ENCODE measurements around the gene VENTX.
"Not testable (repeated sequence)": the region's sequence is repeated elsewhere in the genome, so short reads cannot be mapped to it uniquely, and the experiment has no call there.

VENTX gene

GRCh38 chr10:133221756-133222155 lies 15.9 kb upstream of the VENTX start:
- not testable (repeated sequence) for H3K4me1 ChIP-seq (ENCODE audit: control insufficient read depth, insufficient read depth, low read length); H3K9ac ChIP-seq (ENCODE audit: low read depth, low read length); H3K36me3 ChIP-seq (ENCODE audit: insufficient read depth, low read length); H3K4me3 ChIP-seq (ENCODE audit: low read length); H3K4me2 ChIP-seq (ENCODE audit: low read length); H3K9me3 ChIP-seq (replicated peaks; ENCODE audit: low read length)
- peaks cover 41% of the 10 kb centered on the region for H3K27me3 ChIP-seq (ENCODE audit: control insufficient read depth, insufficient read depth, low read length)

GRCh38 chr10:133224076-133224475 lies 13.6 kb upstream of the VENTX start:
- H3K36me3 ChIP-seq (ENCODE audit: insufficient read depth, low read length), result no peaks in the 10 kb centered on the region
- no peak overlapping the region for H3K4me2 ChIP-seq (ENCODE audit: low read length)
- no peak overlapping the region for H3K9ac ChIP-seq (ENCODE audit: low read depth, low read length)
- no peaks in the 10 kb centered on the region for H3K4me1 ChIP-seq (ENCODE audit: control insufficient read depth, insufficient read depth, low read length)
- no peak overlapping the region for H3K4me3 ChIP-seq (ENCODE audit: low read length)
- H3K27me3 ChIP-seq (ENCODE audit: control insufficient read depth, insufficient read depth, low read length), result peaks cover 52% of the 10 kb centered on the region
- H3K9me3 ChIP-seq (replicated peaks; ENCODE audit: low read length), result no peaks in the 10 kb centered on the region

GRCh38 chr10:133224756-133225372 lies 12.8 kb upstream of the VENTX start:
- Histone ChIP-seq H3K4me1 (ENCODE audit: control insufficient read depth, insufficient read depth, low read length) (no peaks in the 10 kb centered on the region), H3K4me2 (ENCODE audit: low read length) (no peak overlapping the region), H3K36me3 (ENCODE audit: insufficient read depth, low read length) (no peaks in the 10 kb centered on the region), H3K9me3 (replicated peaks; ENCODE audit: low read length) (no peaks in the 10 kb centered on the region), H3K9ac (ENCODE audit: low read depth, low read length) (no peak overlapping the region), H3K4me3 (ENCODE audit: low read length) (no peak overlapping the region), H3K27me3 (ENCODE audit: control insufficient read depth, insufficient read depth, low read length) (peaks cover 51% of the 10 kb centered on the region)

- Histone ChIP-seq H3K27me3 (ENCODE audit: control insufficient read depth, insufficient read depth, low read length) (peaks cover 50% of the 10 kb centered on the region), H3K4me3 (ENCODE audit: low read length) (no peak overlapping the region), H3K4me1 (ENCODE audit: control insufficient read depth, insufficient read depth, low read length) (no peaks in the 10 kb centered on the region), H3K36me3 (ENCODE audit: insufficient read depth, low read length) (no peaks in the 10 kb centered on the region), H3K9ac (ENCODE audit: low read depth, low read length) (no peak overlapping the region), H3K9me3 (replicated peaks; ENCODE audit: low read length) (no peaks in the 10 kb centered on the region), H3K4me2 (ENCODE audit: low read length) (peak overlapping the region; percentile 41)
Observed at GRCh38 chr10:133225707-133226191, 11.9 kb upstream of the VENTX start.

- Histone ChIP-seq H3K4me3 (ENCODE audit: low read length) (no peak overlapping the region), H3K4me2 (ENCODE audit: low read length) (peak overlapping the region; percentile 41), H3K36me3 (ENCODE audit: insufficient read depth, low read length) (no peaks in the 10 kb centered on the region), H3K9ac (ENCODE audit: low read depth, low read length) (no peak overlapping the region), H3K9me3 (replicated peaks; ENCODE audit: low read length) (no peaks in the 10 kb centered on the region), H3K27me3 (ENCODE audit: control insufficient read depth, insufficient read depth, low read length) (peaks cover 52% of the 10 kb centered on the region), H3K4me1 (ENCODE audit: control insufficient read depth, insufficient read depth, low read length) (no peaks in the 10 kb centered on the region)
Observed at GRCh38 chr10:133226251-133226808, 11.3 kb upstream of the VENTX start.

- Histone ChIP-seq H3K36me3 (ENCODE audit: insufficient read depth, low read length) (no peaks in the 10 kb centered on the region), H3K27me3 (ENCODE audit: control insufficient read depth, insufficient read depth, low read length) (peaks cover 61% of the 10 kb centered on the region), H3K9me3 (replicated peaks; ENCODE audit: low read length) (no peaks in the 10 kb centered on the region), H3K4me3 (ENCODE audit: low read length) (no peak overlapping the region), H3K4me1 (ENCODE audit: control insufficient read depth, insufficient read depth, low read length) (no peaks in the 10 kb centered on the region), H3K9ac (ENCODE audit: low read depth, low read length) (no peak overlapping the region), H3K4me2 (ENCODE audit: low read length) (no peak overlapping the region)
Observed at GRCh38 chr10:133227256-133227655, 10.4 kb upstream of the VENTX start.

- Histone ChIP-seq H3K27me3 (ENCODE audit: control insufficient read depth, insufficient read depth, low read length) (peaks cover 72% of the 10 kb centered on the region), H3K4me2 (ENCODE audit: low read length) (no peak overlapping the region), H3K9ac (ENCODE audit: low read depth, low read length) (no peak overlapping the region), H3K4me3 (ENCODE audit: low read length) (no peak overlapping the region), H3K4me1 (ENCODE audit: control insufficient read depth, insufficient read depth, low read length) (no peaks in the 10 kb centered on the region), H3K9me3 (replicated peaks; ENCODE audit: low read length) (no peaks in the 10 kb centered on the region), H3K36me3 (ENCODE audit: insufficient read depth, low read length) (no peaks in the 10 kb centered on the region)
Observed at GRCh38 chr10:133229265-133230043, 8.2 kb upstream of the VENTX start.

GRCh38 chr10:133230044-133230361 lies 7.7 kb upstream of the VENTX start, which contains the start of gene UTF1:
Gene UTF1 (plus strand): TSS chr10:133230217. CDS start chr10:133230289, 72 bp downstream.
- no peak within 1 kb of the TSS for H3K4me2 ChIP-seq (ENCODE audit: low read length)
- peaks cover 67% of the 10 kb centered on the region for H3K27me3 ChIP-seq (ENCODE audit: control insufficient read depth, insufficient read depth, low read length)
- H3K9ac ChIP-seq (ENCODE audit: low read depth, low read length), result no peak within 1 kb of the TSS
- H3K4me1 ChIP-seq (ENCODE audit: control insufficient read depth, insufficient read depth, low read length), result no peaks in the 10 kb centered on the region
- no peaks in the 10 kb centered on the region for H3K36me3 ChIP-seq (ENCODE audit: insufficient read depth, low read length)
- H3K4me3 ChIP-seq (ENCODE audit: low read length), result no peak within 1 kb of the TSS
- H3K9me3 ChIP-seq (replicated peaks; ENCODE audit: low read length), result no peaks in the 10 kb centered on the region

- Histone ChIP-seq H3K36me3 (ENCODE audit: insufficient read depth, low read length) (no peaks in the 10 kb centered on the region), H3K9me3 (replicated peaks; ENCODE audit: low read length) (no peaks in the 10 kb centered on the region), H3K4me3 (ENCODE audit: low read length) (no peak overlapping the region), H3K4me1 (ENCODE audit: control insufficient read depth, insufficient read depth, low read length) (no peaks in the 10 kb centered on the region), H3K9ac (ENCODE audit: low read depth, low read length) (no peak overlapping the region), H3K4me2 (ENCODE audit: low read length) (no peak overlapping the region), H3K27me3 (ENCODE audit: control insufficient read depth, insufficient read depth, low read length) (peaks cover 69% of the 10 kb centered on the region)
Observed at GRCh38 chr10:133230387-133231195, 7.1 kb upstream of the VENTX start.

- peaks cover 67% of the 10 kb centered on the region for H3K27me3 ChIP-seq (ENCODE audit: control insufficient read depth, insufficient read depth, low read length)
Observed at GRCh38 chr10:133231244-133231945, 6.3 kb upstream of the VENTX start.

More at GRCh38 chr10:133231244-133231945, 6.3 kb upstream of the VENTX start:
- H3K4me2 ChIP-seq (ENCODE audit: low read length), result no peak overlapping the region
- no peak overlapping the region for H3K4me3 ChIP-seq (ENCODE audit: low read length)
- no peaks in the 10 kb centered on the region for H3K9me3 ChIP-seq (replicated peaks; ENCODE audit: low read length)
- H3K36me3 ChIP-seq (ENCODE audit: insufficient read depth, low read length), result no peaks in the 10 kb centered on the region
- H3K9ac ChIP-seq (ENCODE audit: low read depth, low read length), result no peak overlapping the region
- no peaks in the 10 kb centered on the region for H3K4me1 ChIP-seq (ENCODE audit: control insufficient read depth, insufficient read depth, low read length)

Data from skeletal muscle satellite cell (primary cell).